ENCODE data around the gene C3orf22.
A peak's percentile ranks its signal among the peaks of the same experiment; 100 is the strongest.

The C3orf22 gene

DNA sequence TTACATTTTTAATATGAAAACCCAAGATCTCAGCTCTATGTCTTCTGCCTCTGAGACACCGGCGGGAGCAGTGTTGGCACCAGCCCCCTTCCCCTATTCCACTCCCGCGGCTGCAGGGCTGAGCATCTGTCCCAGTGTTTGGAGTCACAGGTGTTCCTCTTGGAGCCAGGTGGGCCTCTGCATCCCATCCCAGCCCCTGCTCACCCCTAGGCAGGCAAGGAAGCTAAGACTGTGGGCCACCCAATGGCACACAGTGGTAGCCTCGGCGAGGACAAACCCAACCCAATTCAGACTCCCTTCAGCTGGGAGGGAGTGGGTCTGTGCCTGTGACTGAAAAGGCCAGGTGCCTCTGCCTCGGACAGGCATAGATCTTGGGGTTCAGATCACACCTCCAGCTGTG, 31.7 kb downstream of the C3orf22 start:
- DNase-seq (ENCODE audit: low spot score): no peak

DNA sequence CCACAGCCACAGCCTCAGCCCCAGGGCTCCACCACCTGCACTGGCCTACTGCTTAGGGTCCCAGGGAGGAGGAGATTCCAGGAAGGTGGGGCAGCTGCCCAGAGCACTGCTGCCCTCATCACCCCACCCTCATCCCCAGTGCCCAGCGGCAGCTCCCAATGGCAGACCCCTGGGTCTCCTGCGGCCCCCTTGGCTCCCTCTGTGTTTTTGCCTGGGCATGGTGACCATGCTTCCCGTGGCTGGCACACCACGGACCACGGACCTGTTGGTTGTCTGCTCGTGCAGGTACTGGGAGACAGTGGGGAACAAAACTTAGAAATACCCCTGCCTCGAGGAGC, 32.1 kb downstream of the C3orf22 start:
- no peak for DNase-seq (ENCODE audit: low spot score)

DNA sequence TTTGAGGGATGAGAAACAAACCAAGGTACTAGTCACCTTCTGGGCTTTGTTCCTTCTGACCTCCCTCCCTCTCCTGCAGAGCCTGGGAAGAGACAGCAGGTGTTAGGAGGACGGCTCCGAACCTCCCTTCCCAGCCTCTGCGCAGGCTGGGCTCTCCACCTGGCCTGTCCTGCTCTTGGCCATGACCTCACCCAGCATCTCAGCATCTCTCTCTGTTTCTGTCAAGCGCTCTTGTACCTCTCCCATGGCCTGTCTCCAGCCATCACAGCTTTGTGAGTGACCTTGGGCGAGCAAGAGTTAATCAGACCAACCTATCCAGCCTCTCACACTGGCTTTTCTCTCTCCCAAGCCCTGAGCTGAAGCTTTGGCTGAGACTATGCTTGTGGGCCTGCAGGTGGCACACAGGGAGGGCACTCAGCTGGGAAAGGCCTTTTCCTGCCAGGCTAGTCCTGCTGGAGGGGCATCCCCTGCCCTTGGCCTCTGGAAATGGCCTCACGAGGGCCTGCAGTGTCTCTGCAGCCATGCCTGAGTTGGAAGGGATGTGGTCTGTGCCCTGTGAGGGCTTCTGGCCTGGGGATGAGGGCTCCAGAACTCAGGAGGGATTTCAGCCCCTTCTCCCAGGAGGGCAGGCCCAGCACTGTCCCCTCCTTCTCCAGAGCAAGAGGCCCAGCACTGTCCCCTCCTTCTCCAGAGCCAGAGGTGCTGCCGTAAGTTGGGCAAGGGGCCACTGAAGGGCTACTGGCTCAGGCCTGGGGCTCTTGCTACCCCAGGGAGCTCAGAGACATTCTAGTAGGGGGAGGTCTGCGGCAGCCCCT, 32.7 kb downstream of the C3orf22 start:
- DNase-seq (ENCODE audit: low spot score): no peak

DNA sequence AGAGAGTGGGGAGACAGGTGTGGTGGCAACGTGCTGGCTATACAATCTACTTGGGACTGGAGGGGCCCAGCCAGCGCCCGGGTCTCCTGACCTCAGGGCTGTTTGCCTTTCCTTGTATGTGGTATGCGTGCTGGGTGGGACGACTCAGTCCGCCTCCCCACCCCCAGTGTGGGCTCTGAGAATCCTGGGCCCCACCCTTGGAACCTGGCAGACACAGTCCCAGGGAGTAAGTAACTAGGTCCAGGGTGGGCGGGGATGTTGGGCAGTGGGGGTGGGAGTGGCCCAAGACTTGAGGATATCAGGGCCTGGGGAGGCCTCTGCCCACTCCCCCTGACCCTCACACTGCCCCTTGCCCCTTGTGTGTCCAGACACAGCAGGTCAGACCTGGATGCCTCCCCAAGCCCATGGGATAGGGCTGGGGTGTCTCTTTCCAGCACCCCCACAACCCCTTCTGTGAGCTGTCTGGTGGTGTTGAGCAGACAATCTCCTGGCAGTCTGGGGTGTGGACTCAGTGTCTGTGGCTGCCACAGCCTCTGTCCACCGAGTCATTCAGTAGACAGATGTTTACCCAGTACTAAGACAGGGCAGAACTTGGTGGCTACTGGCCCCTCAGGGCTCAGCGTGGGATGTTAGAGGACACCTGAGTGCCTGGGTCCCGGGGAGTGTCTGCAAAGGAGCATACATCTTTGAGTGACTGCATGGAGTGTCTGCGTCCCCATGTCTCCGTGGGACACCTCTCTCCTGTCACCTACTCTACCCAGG, 33.5 kb downstream of the C3orf22 start:
- DNase-seq (ENCODE audit: low spot score): no peak

DNA sequence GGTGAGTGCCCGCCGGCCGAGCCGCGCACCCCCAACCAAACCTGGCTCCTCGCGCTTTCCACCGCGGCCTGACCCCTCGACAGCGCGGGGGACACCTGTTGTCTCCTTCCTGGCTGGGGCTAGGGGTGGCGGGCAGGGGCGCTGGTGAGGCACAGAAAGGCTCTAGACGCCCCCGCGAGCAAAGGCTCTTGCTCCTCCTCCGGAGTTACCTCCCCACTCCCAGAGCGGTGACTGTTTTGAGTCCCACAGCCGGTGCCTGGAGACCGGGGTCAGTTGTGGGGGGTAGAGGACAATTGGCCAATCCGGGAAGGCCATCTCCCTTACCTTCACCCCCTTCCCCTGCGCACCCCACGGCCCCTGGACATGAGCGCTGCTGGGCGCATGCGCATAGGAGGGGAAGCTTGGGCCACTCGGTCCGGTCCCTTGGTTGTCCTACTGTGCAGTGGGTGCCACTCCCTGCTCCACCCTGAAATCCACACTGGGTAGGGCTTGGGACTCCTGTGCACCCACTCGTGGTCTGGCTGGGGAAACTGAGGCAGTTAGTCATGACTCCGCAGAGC, 34.2 kb downstream of the C3orf22 start:
- no peak for DNase-seq (ENCODE audit: low spot score)

DNA sequence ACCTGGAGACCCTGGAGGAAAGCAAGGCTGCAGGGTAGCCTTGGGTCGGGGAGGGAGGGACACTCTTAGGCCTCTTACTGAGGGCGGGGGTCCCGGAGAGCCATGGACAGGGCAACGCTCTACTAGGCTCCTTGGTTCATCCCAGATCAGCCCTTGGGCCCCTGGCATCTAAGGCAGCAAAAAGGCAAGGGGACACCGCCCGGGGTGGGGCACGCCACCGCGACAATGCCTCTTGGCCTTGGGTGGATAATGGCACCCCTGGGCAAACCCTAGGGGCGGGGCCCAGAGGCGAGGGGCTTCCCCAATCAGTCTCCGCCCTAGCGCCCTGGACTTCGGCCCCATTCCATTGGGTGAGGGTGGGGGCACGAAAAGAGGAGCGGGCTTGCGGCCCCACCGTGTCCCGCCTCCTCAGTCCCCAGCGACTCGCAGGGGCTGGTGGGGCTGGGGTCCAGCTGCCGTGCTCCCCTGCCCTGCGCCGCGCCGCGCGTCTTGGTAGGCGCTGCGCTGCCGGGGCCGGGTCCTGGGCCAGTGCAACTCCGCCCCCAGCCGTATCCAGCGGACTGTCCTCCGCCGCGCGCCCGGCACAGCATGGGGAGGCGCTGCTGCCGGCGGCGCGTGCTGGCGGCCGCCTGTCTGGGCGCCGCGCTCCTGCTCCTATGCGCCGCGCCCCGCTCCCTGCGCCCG, 34.8 kb downstream of the C3orf22 start, which contains the start of gene CHST13:
TSS of gene CHST13 (plus strand) at position 411 of the 684 bp plus-strand sequence. CDS start at position 589, 178 bp downstream.
- DNase-seq (ENCODE audit: low spot score): peak; percentile 55

DNA sequence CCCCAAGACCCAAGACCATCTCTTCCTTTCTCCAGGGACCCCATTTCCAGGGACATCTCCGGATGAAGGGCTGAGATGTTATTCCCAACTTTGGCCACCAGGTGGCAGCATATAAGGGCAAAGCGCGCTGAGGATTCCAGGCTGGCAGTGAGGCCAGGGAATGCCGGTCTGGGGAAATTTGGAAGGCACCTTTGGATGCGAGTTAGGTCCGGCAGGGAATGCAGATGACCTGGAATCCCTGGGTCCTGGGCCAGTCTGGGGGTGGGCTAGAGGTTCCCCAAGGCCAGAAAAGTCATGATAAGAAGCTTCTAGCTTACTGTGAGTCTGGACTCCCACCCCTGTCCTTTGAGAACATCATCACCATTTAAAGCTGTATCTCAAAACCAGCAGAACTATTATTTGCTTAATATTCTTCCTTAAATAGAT, 36.4 kb downstream of the C3orf22 start:
- peak; percentile 51 for DNase-seq (ENCODE audit: low spot score)

DNA sequence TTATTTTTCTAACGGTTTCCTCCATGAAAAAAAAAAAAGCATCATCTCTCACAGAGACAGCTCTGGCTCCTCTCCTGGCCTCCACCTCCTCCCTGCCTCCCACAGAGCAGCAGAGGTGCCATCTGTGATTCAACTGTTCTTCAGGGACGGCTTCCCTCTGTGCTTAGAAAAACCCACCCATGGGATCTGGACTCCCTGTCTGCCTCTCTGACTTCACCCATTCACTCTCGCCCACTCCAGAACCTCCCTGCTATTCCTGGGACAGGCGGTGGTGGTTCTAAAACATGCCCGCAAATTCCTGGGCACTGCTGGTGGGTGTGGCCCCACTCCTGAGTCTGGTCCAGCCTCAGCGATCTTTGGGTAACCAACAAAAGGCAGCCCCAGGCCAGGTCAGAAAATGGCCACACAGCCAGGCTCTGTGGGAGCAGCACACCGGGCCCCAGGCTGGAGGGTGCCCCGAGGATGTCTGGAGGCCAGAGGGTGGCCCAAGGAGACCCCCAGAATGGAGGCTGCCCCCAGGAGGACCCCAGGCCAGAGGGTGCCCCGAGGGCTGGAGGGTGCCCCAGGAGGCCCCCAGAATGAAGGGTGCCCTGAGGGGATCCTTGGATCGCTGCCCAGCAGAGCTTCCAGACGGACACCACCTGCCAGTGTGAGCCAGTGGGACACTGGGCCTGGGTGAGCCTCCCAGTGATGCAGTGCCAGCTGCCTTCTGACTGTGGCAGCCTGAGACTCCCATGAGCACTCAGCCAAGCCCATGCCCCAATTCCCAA, 37.4 kb downstream of the C3orf22 start:
- no peak for DNase-seq (ENCODE audit: low spot score)

DNA sequence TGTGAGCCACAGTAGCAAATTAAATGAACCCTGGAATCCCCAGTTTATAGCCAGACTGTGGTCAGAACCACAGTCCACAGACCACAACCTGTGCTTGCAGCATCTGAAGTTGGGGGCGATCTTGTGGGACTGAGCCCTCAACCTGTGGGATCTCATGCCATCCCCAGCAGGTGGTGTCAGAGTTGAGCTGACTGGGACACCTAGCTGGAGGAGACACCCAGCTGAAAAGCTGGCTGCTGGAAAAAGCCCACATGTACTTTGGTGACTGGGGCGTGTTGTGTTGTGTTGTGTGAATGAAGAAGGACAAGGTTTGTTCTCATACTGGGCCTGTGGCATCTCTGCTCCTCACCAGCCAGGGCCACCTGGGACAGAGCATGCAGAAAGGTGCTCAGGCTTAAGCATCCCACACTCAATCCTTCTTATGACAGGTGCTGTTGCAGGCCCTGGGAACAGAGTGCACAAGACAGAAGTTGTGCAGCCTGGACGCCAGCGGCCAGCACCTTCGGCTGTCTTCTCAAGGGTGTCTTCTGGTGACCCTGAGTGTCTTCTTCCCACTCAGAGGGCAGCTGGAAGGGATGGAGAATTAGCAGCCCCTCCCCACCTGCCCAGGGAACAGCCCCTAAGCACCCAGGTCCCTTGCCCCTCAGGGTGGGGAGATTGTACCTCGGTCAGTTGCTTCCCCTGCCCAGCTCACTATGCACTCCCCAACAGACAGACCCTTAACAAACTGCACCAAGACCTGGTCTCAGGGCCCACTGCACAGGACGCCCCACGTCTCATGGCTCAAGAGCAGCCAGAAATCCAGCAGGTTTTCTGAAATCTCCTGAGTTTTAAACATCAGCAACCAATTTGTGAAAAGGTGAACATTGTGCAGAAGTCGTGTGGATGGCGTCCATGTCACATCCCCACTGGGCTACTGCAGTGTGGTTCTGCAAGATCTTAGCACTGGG, 39.0 kb downstream of the C3orf22 start:
- DNase-seq (ENCODE audit: low spot score): no peak

DNA sequence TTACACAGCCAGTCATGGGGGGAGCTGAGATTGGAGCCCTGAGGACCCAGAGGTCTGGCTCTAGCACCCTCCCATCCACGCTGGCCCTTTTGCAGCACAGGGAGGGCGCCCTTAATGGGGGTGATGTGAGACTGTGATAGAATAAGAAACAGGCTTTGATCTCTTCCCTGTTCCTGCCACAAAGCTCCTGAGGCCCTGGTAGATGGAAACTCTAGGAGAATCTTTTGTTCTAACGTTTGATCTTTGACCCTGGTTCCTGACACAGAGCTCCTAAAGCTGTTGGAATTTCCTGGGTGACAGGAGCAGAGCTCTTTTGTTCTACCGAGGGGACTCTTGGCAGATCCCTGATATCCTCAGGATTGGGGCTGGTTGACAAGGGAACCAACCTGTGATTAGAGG, 40.0 kb downstream of the C3orf22 start:
- DNase-seq (ENCODE audit: low spot score): no peak

DNA sequence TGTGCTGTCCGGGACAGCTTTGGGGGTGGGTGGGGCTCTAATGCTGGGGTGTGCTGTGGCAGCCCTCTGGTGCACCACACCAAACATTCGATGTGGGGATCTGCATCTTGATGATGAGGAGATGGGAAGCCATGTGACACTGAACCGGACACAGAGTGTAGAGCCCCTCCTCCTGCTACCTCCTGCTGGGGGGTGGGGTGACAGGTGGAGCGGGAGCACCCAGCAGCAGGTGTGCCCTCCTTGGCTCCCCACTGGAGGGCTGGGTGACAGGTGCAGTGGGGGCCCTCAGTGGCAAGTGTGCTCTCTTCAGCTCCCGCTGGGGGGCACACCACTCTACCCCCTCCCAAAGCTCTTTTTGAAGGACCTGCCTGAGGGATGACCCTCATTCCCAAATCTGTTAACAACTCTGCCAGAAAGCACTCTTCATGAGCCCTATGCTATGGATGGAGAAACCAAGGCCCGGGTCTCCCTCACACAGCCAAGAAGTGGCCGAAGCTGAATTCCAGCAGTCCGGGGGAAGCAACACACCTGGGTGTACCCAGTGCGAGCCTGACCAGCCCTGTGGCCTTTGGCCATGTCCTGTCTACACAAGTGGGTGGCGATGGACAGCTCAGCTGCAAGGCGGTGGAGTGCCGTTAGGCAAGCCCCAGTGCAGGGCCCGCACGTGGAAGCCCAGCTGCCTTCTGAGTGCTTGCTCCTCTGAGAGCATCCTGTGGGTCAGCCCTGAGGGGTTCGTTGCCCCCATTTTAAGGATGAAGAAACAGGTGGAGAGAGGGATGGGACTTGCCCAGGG, 40.5 kb downstream of the C3orf22 start:
- DNase-seq (ENCODE audit: low spot score): no peak

DNA sequence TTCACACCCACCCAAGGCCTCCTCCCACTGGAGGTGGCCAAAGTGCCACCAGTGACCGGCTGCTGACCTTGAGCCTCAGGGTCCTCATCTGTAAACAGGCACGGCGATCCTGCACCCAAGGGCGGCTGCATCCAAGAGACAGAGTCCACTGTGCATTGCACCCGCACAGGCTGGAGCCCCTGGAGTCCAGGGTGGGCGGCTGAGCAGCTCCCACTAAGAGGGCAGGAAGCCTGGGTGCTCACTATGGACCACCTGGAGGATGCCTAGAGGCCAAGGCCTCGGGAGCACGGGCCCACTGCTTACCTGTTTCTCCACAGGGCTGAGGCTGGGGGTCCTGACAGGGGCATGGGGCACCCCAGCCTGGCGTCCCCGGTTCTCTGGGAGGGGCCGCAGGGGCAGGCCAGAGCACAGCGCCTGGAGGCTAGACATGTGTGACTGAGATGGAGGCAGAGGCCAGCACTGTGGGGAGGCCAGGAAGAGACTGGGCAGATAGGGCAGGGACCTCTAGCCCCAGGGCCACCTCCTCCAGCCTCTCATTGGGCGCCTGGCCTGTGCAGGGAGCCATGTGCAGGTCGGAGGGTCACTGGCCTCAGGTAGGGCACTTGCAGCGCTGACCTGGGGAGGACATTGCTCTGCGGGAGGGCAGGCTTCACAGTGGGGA, 41.3 kb downstream of the C3orf22 start, which contains the start of gene UROC1:
TSS of gene UROC1 (minus strand) at position 483 of the 661 bp plus-strand sequence. CDS start at position 429, 54 bp downstream.
- DNase-seq (ENCODE audit: low spot score): no peak

DNA sequence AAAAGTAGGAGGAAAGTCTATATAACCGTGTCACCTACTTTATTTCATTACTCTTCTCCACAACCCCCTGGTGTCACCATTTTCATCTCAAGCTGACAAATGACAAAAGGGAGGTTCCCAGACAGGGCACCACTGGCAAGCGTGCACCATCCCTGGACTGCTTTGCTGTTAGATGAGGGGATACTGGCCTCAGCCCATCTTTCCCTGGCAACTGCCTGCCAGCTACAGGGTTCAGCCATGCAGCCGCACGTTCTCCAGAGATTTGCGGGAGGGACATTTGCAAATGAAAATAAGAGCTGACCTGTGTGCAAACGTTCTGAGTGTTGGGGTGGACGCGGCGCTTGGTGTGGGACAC, 41.8 kb downstream of the C3orf22 start:
- no peak for DNase-seq (ENCODE audit: low spot score)

DNA sequence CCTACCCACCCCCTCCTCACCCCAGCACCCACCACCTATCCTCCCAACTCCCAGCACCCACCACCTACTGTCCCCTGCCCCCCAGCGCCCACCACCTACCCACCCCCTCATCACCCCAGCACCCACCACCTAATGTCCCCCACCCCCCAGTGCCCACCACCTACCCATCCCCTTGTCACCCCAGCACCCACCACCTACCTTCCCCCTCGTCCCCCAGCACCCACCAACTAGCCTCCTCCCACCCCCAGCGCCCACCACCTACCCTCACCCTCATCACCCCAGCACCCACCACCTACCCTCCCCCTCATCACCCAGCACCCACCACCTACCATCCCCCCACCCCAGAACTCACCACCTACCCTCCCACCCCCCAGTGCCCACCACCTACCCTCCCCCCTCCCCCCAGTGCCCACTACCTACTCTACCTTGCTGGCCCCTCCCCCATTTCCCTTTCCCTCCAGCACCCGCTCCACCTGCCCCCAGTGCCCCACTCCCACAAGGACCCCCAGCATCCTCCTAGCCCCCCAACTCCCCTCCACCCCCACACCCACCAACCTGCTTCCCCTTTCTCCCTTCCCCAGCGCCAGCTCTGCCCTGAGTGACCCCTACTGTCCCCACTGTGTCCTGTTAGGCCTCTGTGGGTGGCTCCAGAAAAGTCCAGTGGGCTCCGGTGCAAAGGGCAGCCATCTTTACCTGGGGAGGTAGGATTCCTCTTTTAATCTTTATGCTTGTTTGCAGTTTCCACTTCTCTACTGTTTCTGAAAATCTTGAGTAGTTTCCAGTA, 42.4 kb downstream of the C3orf22 start:
- no peak for DNase-seq (ENCODE audit: low spot score)

DNA sequence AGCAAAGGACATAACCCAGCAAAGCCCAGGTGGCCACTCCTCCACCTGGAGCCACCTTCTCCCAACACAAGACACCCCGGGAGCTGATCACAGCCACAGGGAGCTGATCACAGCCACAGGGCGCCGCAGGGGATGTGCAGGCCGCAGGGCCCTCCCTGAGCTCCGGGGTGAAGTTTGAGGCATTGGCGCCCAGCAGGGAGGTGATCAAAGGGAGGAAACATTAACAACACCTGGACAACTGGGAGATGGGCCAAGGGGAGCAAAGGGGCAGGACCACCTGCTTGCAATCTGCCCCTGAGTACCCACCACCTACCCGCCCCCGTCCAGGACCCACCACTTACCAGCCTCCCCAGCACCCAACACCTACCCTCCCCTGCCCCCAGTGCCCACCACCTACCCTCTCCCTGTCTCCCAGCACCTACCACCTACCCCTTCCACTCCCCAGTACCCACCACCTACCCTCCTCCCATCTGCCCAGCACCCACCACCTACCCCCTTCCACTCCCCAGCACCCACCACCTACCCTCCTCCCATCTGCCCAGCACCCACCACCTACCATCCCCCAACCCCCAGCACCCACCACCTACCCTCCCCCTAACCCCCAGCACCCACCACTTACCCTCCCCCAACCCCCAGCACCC, 43.5 kb downstream of the C3orf22 start:
- no peak for DNase-seq (ENCODE audit: low spot score)

DNA sequence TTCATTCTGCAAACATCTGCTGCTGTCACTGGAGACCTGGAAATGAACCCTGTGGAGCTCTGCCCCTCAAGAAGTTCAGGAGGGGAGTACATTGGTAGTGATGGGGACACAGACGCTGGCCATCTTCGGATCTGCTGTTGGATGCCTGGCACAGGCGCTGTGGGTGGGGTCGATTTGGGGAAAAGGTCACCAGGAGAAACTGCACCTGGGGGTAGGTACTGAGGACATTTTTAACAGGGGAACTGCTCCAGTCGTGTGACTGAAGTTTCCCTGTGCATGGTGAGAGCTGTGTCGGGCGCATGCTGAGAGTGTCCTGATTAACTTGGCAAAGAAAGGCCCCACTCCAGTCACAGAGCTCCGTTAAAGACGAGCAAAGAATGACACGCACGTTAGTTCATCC, 44.6 kb downstream of the C3orf22 start:
- DNase-seq (ENCODE audit: low spot score): no peak

DNA sequence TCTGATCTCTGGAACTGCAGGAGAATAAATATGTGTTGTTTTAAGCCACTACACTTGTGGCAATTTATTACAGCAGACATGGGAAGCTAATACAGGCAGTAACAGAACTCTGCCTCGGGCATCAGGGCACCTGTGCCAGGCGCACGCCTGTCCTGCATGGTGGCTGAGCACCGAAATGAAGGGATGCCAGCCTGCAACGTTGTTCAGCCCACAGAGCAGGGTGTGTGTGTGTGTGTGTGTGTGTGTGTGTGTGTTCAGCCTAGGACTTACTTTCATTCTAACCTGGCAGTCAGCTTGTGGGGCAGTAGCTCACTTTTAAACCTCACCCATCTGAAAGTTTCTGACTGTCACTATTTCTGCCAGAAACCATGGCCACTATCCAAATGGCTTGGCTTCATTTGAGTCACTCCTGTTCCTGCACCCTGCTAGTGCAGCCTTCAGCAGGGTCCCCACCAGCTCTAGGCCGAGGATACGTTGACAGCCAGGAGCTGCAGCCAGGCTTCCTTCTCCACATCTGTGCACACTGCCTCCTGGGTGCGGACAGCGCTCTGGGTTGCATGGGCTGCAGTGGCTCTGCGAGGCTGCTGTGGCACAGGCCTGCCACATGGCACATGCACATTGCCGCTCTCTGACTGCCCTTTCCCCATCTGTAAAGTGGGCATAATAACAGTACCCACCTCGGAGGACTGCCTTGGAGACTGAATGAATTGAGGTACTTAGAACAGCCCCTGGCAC, 45.6 kb downstream of the C3orf22 start:
- no peak for DNase-seq (ENCODE audit: low spot score)

All from LoVo (cell line).